ENCODE results near the gene MAML2. TPM values are rescaled to one million over a fixed set of nuclear protein-coding genes. Genes with fewer than 3 reads are reported as not detected.

MAML2 gene
- total and polyA plus RNA-seq, 2 of the 13 experiments (the other 11 are each of a cell fraction or from before 2014, with no cell fraction given): 2.3 to 25.9 TPM

- TF ChIP-seq BATF2 (CRISPR knock-in tag; IDR thresholded peaks at IDR 0.05) (no peak), THAP11 (CRISPR knock-in tag; IDR thresholded peaks at IDR 0.05) (0 out of 2 replicates have a peak, but pooled peaks have one; percentile 27), ZNF747 (CRISPR knock-in tag; IDR thresholded peaks at IDR 0.05; ENCODE audit: borderline replicate concordance) (no peak), POLR2AphosphoS5 (IDR thresholded peaks at IDR 0.05; ENCODE audit: low read depth, low read length) (0 out of 2 replicates have a peak, but pooled peaks have one; percentile 2), HMG20A (CRISPR knock-in tag; IDR thresholded peaks at IDR 0.05; ENCODE audit: borderline replicate concordance) (peak; percentile 81), SOX13 (IDR thresholded peaks at IDR 0.05) (peak; percentile 94), SOX13 (CRISPR knock-in tag; conservative IDR thresholded peaks at IDR 0.05 in 1 of 2, IDR thresholded peaks at IDR 0.05 in 1 of 2) (peak in 1 of 2 experiments; percentile 98; a peak in 2 of 4 replicates), RBM22 (optimal IDR thresholded peaks at IDR 0.05; ENCODE audit: low read length) (peak; percentile 36), ZBTB43 (CRISPR knock-in tag; conservative IDR thresholded peaks at IDR 0.05) (0 out of 2 replicates have a peak, but pooled peaks have one; percentile 57), ZNF124 (CRISPR knock-in tag; IDR thresholded peaks at IDR 0.05) (no peak), BRF2 (CRISPR knock-in tag; IDR thresholded peaks at IDR 0.05) (peak; percentile 68; the same call in 1 of the 2 replicates), ZNF496 (CRISPR knock-in tag; IDR thresholded peaks at IDR 0.05; ENCODE audit: insufficient replicate concordance) (no peak), RXRB (CRISPR knock-in tag; IDR thresholded peaks at IDR 0.05; ENCODE audit: borderline replicate concordance) (peak; percentile 86; the same call in 1 of the 2 replicates), REPIN1 (CRISPR knock-in tag; IDR thresholded peaks at IDR 0.05; ENCODE audit: borderline replicate concordance, low read depth) (peak; percentile 71; the same call in 1 of the 2 replicates), FOXP1 (IDR thresholded peaks at IDR 0.05) (no peak), FOXP1 (CRISPR knock-in tag; IDR thresholded peaks at IDR 0.05) (peak; percentile 75), RFX3 (CRISPR knock-in tag; IDR thresholded peaks at IDR 0.05) (peak; percentile 48), ATF4 (CRISPR knock-in tag; IDR thresholded peaks at IDR 0.05) (peak in 1 of 2 experiments; percentile 43; a peak in 1 of 4 replicates), RXRA (CRISPR knock-in tag; IDR thresholded peaks at IDR 0.05) (no peak; the same call in 1 of the 2 replicates), SNAPC2 (CRISPR knock-in tag; IDR thresholded peaks at IDR 0.05) (peak; percentile 61; the same call in 1 of the 2 replicates), TFE3 (CRISPR knock-in tag; IDR thresholded peaks at IDR 0.05) (peak; percentile 49; the same call in 1 of the 2 replicates), ZNF335 (CRISPR knock-in tag; IDR thresholded peaks at IDR 0.05) (no peak), TCF12 (IDR thresholded peaks at IDR 0.05) (no peak), TCF12 (CRISPR knock-in tag; IDR thresholded peaks at IDR 0.05) (peak; percentile 69; the same call in 1 of the 2 replicates), PITX1 (CRISPR knock-in tag; IDR thresholded peaks at IDR 0.05) (peak; percentile 72)
Observed at GRCh38 chr11:96098511-96099241, 244.3 kb downstream of the MAML2 start (continued).
